PC-9 (cell line): ENCODE results near the gene GATB. TPM values are rescaled to one million over a fixed set of nuclear protein-coding genes. Genes with fewer than 3 reads are reported as not detected.

Experiments used
- BruUV-seq: library from RNA; stranded (reverse); fragments of 400-500 nt; replicated peaks from 2 replicates; lab custom pipeline; 2021; lab: Mats Ljungman, UMichigan
- CTCF ChIA-PET: fragments of 300-600 bp; sonication (Branson Sonifier 250); formaldehyde crosslinking; loops from one replicate; lab custom pipeline; 2022; ENCODE audit warnings: antibody characterized with exemption; lab: Charles Lee
- POLR2A ChIA-PET: fragments of 300-600 bp; sonication (Branson Sonifier 250); formaldehyde crosslinking; loops from one replicate; lab custom pipeline; 2022; ENCODE audit warnings: antibody characterized with exemption; ENCODE audit not compliant: unreplicated experiment; lab: Charles Lee
- DNase-seq, 2 experiments: peaks; one replicate each; pipeline versions ENCODE4 v3.0.0 to v3.0.0-alpha.2; 2015 to 2022; ENCODE audit warnings: mixed read lengths in 1 of 2
- H2AFZ ChIP-seq: fragments of 200-600 bp; sonication (generic); 2 replicates; pipeline ENCODE4 v1.8.1; 2017; ENCODE audit warnings: antibody characterized with exemption
- H3F3A ChIP-seq: fragments of 200-600 bp; sonication (generic); 2 replicates; pipeline ENCODE4 v1.8.1; 2017; ENCODE audit warnings: antibody characterized with exemption, mild to moderate bottlenecking, low read depth; ENCODE audit not compliant: insufficient read depth
- H3K27ac ChIP-seq: fragments of 200-600 bp; sonication (generic); 2 replicates; pipeline ENCODE4 v1.6.1; 2016; ENCODE audit warnings: mixed run types
- H3K27me3 ChIP-seq: fragments of 200-600 bp; sonication (generic); 2 replicates; pipeline ENCODE4 v1.6.1; 2016; ENCODE audit warnings: low read depth, mixed run types; ENCODE audit not compliant: insufficient read depth
- H3K36me3 ChIP-seq: fragments of 200-600 bp; sonication (generic); 2 replicates; pipeline ENCODE4 v1.6.1; 2016; ENCODE audit warnings: low read depth, mixed run types
- H3K4me1 ChIP-seq: fragments of 200-600 bp; sonication (generic); replicated peaks from 2 replicates; pipeline ENCODE4 v1.6.1; 2016; ENCODE audit warnings: mixed run types; ENCODE audit not compliant: insufficient read depth
- H3K4me2 ChIP-seq: fragments of 200-600 bp; sonication (generic); 2 replicates; pipeline ENCODE4 v1.6.1; 2017; ENCODE audit warnings: mixed run types
- H3K4me3 ChIP-seq: fragments of 200-600 bp; sonication (generic); 2 replicates; pipeline ENCODE4 v1.6.1; 2016; ENCODE audit warnings: mixed run types
- H3K79me2 ChIP-seq: fragments of 200-600 bp; sonication (generic); 2 replicates; pipeline ENCODE4 v1.6.1; 2017; ENCODE audit warnings: low read depth, mixed run types
- H3K9me2 ChIP-seq: fragments of 200-600 bp; sonication (generic); 2 replicates; pipeline ENCODE4 v1.8.1; 2017; ENCODE audit warnings: mild to moderate bottlenecking; ENCODE audit not compliant: insufficient read depth
- H3K9me3 ChIP-seq: fragments of 200-600 bp; sonication (generic); 2 replicates; pipeline ENCODE4 v1.8.1; 2016; ENCODE audit warnings: low read depth; ENCODE audit not compliant: insufficient read depth
- H4K20me1 ChIP-seq: fragments of 200-600 bp; sonication (generic); 2 replicates; pipeline ENCODE4 v1.8.1; 2017; ENCODE audit not compliant: insufficient read depth
- CTCF ChIP-seq: fragments of 200-600 bp; sonication (generic); conservative IDR thresholded peaks from 2 replicates; pipeline ENCODE4 v1.6.1; 2017; ENCODE audit warnings: mixed run types, antibody characterized with exemption, mild to moderate bottlenecking, moderate library complexity
- EZH2 ChIP-seq: fragments of 200-600 bp; sonication (generic); IDR thresholded peaks from 2 replicates; pipeline ENCODE4 v1.8.0; 2017; ENCODE audit warnings: antibody characterized with exemption, low read depth
- intact Hi-C: fragments of 100-400 bp; cut with micrococcal nuclease; formaldehyde crosslinking; loops from one replicate; pipeline ENCODE4 v1.10.0; 2022; ENCODE audit not compliant: unreplicated experiment
- total RNA-seq: library from RNA; stranded (reverse); gene quantifications from 2 replicates; pipeline ENCODE4 v1.2.3, GENCODE V29; 2021

The GATB gene
- total RNA-seq, 1 experiment from 2014 or later: 24.2 TPM

GRCh38 chr4:151667048-151667447 is 93.8 kb downstream of the GATB start:
- H3K27me3 ChIP-seq: no peaks in the 10 kb centered on the region
- BruUV-seq: no TSS peak
- POLR2A ChIA-PET: no interaction called here
- TF ChIP-seq EZH2 (no peak), CTCF (no peak)
- no peak overlapping the region for H3K4me3 ChIP-seq
- H3K9me2 ChIP-seq: no peaks in the 10 kb centered on the region
- no peak for DNase-seq
- H3K36me3 ChIP-seq: no peaks in the 10 kb centered on the region
- H3K9me3 ChIP-seq: no peaks in the 10 kb centered on the region
- H3K4me1 ChIP-seq: no peaks in the 10 kb centered on the region
- H3K4me2 ChIP-seq: no peak overlapping the region
- no peaks in the 10 kb centered on the region for H4K20me1 ChIP-seq
- intact Hi-C loops: no loop called here
- no peak overlapping the region for H2AFZ ChIP-seq
- no peaks in the 10 kb centered on the region for H3K79me2 ChIP-seq
- CTCF ChIA-PET: no interaction called here
- no peaks in the 10 kb centered on the region for H3F3A ChIP-seq
- no peak overlapping the region for H3K27ac ChIP-seq

GRCh38 chr4:151666501-151666900 is 94.3 kb downstream of the GATB start:
- Histone ChIP-seq H3K9me3 (no peaks in the 10 kb centered on the region), H3K79me2 (no peaks in the 10 kb centered on the region), H3K4me1 (no peaks in the 10 kb centered on the region), H3K4me3 (no peak overlapping the region), H4K20me1 (no peaks in the 10 kb centered on the region), H3K27ac (no peak overlapping the region), H2AFZ (no peak overlapping the region), H3K4me2 (no peak overlapping the region), H3K36me3 (no peaks in the 10 kb centered on the region), H3K27me3 (no peaks in the 10 kb centered on the region), H3K9me2 (no peaks in the 10 kb centered on the region), H3F3A (no peaks in the 10 kb centered on the region)
- POLR2A ChIA-PET: no interaction called here
- no peak for DNase-seq
- intact Hi-C loops: no loop called here
- CTCF ChIA-PET: no interaction called here
- TF ChIP-seq EZH2 (no peak), CTCF (no peak)
- BruUV-seq: no TSS peak

GRCh38 chr4:151665785-151666127 is 95.1 kb downstream of the GATB start:
- H3K36me3 ChIP-seq: no peaks in the 10 kb centered on the region
- ChIA-PET POLR2A (no interaction called here), CTCF (no interaction called here)
- H2AFZ ChIP-seq: no peak overlapping the region
- TF ChIP-seq EZH2 (no peak), CTCF (no peak)
- no peaks in the 10 kb centered on the region for H3K4me1 ChIP-seq
- H3K9me3 ChIP-seq: no peaks in the 10 kb centered on the region
- no peaks in the 10 kb centered on the region for H3K27me3 ChIP-seq
- H3K4me3 ChIP-seq: no peak overlapping the region
- no peaks in the 10 kb centered on the region for H3F3A ChIP-seq
- intact Hi-C loops: no loop called here
- no peaks in the 10 kb centered on the region for H4K20me1 ChIP-seq
- H3K79me2 ChIP-seq: no peaks in the 10 kb centered on the region
- H3K27ac ChIP-seq: no peak overlapping the region
- no peak overlapping the region for H3K4me2 ChIP-seq
- no TSS peak for BruUV-seq
- no peaks in the 10 kb centered on the region for H3K9me2 ChIP-seq
- no peak for DNase-seq
